ENCODE data around the gene TMEM185B. TPM values are rescaled to one million over a fixed set of nuclear protein-coding genes. Genes with fewer than 3 reads are reported as not detected.

Gene TMEM185B
- total and polyA plus RNA-seq, 2 donors (not counting 3 experiments of a cell fraction or from before 2014, with no cell fraction given), result 29.9 to 31.8 TPM

DNA sequence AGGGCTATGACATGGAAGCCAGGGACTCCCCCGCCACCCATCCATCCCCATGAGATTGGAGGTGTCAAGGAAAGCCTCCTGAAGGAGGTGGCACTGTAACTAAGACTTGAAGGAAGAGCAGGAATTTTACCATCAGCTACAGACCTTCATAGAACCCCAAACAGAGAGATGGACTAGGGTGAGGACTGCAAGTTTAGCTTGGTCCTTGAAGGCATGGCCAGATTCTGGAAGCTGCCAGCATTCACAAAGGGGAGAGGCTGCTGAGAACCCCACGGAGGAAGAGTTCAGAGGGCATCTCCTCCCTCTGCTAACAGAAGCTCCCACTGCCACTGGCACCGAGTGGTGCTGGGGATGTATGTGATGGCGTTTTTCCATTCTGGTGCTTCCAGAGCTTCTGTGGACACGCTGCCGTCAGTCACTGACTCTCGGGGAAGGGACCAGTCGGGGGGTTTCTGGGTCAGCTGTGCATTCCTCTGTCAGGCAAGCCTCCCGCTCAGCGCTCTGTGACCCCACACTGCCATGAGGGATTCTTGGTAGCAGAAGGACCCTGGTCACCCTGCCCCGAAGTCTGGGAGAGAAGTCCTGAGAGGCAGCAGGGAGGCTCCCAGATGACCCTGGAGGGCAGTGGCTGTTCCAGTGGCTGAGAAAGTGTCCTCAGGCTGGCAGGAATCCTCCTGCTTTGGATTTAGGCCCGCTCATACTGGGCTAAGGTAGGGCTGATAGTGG, 18.1 kb downstream of the TMEM185B start:
- POLR2A ChIA-PET, result no interaction called here
- H3K4me1 ChIP-seq (ENCODE audit: control insufficient read depth, extremely low read depth, insufficient read depth, low read length), result no peaks in the 10 kb centered on the region
- BruUV-seq (replicated peaks), result no TSS peak
- intact Hi-C loops (cut with micrococcal nuclease) (loop anchor here (5.0 kb wide), 1 partner anchor 477 kb away; no protein-coding TSS in a partner anchor), dilution Hi-C loops (cut with MboI; ENCODE audit: extremely low pct_ligation_motif_present, low sequenced_read_pairs) (no loop called here)
- TF ChIP-seq POLR2A (IDR thresholded peaks at IDR 0.05; ENCODE audit: low read depth, low read length) (no peak), CTCF (IDR thresholded peaks at IDR 0.05; ENCODE audit: extremely low read depth in 1 of 2, insufficient read depth in 1 of 2, low read depth in 1 of 2, low read length in 2 of 2) (no peak), POLR2AphosphoS5 (IDR thresholded peaks at IDR 0.05; ENCODE audit: insufficient read depth, low read depth, low read length) (no peak), EZH2 (IDR thresholded peaks at IDR 0.05; ENCODE audit: borderline replicate concordance, low read depth, low read length, severe bottlenecking) (no peak), JUN (IDR thresholded peaks at IDR 0.05; ENCODE audit: borderline replicate concordance, insufficient read depth, insufficient read length, low read depth) (no peak), GATA2 (IDR thresholded peaks at IDR 0.05; ENCODE audit: insufficient read depth, insufficient read length, low read depth, low read length) (no peak), MYC (IDR thresholded peaks at IDR 0.05; ENCODE audit: low read depth, low read length) (no peak), FOS (IDR thresholded peaks at IDR 0.05; ENCODE audit: borderline replicate concordance, insufficient read depth, low read length) (no peak)
- TF ChIP-seq, protein P1, sequence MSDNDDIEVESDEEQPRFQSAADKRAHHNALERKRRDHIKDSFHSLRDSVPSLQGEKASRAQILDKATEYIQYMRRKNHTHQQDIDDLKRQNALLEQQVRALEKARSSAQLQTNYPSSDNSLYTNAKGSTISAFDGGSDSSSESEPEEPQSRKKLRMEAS (IDR thresholded peaks at IDR 0.05; ENCODE audit: insufficient read depth, insufficient read length), result no peak
- CTCF ChIA-PET, result interaction anchor here (0.8 to 5.9 kb wide), 4 partner anchors 9 to 107 kb away, joined by 3 to 42 read pairs (median 4); no protein-coding TSS in a partner anchor
- no peaks in the 10 kb centered on the region for H3K79me2 ChIP-seq (ENCODE audit: control insufficient read depth, insufficient read depth, low read length)
- no peak for FAIRE-seq
- H2AFZ ChIP-seq (ENCODE audit: low read depth, low read length), result no peak overlapping the region
- no peaks in the 10 kb centered on the region for H3K27me3 ChIP-seq (ENCODE audit: control insufficient read depth in 2 of 2, insufficient read depth in 2 of 2, low read length in 2 of 2)
- H3K4me3 ChIP-seq (replicated peaks in 1 of 3; ENCODE audit: insufficient read depth in 1 of 3, low read depth in 1 of 3, low read length in 3 of 3), result no peak overlapping the region
- DNase-seq (ENCODE audit: low read depth, low spot score), result no peak
- H3K36me3 ChIP-seq (ENCODE audit: control insufficient read depth in 2 of 2, extremely low read depth in 1 of 2, insufficient read depth in 2 of 2, low read length in 2 of 2), result no peaks in the 10 kb centered on the region
- no peak overlapping the region for H3K4me2 ChIP-seq (ENCODE audit: insufficient read depth, low read length)
- no peaks in the 10 kb centered on the region for H3K9me3 ChIP-seq (replicated peaks; ENCODE audit: control insufficient read depth, insufficient read depth, low read length)
- no peak overlapping the region for H3K27ac ChIP-seq (ENCODE audit: insufficient read depth, low read depth, low read length)
- no peaks in the 10 kb centered on the region for H3K9me1 ChIP-seq (replicated peaks; ENCODE audit: control insufficient read depth, extremely low read depth, insufficient read depth, low read length)
- H3K9ac ChIP-seq (replicated peaks; ENCODE audit: extremely low read depth, insufficient read depth, low read length), result no peak overlapping the region
- no peaks in the 10 kb centered on the region for H4K20me1 ChIP-seq (replicated peaks; ENCODE audit: control insufficient read depth, extremely low read depth, insufficient read depth, low read length)
